K562 (cell line): ENCODE measurements around the gene PSMB10. TPM values are rescaled to one million over a fixed set of nuclear protein-coding genes. Genes with fewer than 3 reads are reported as not detected.

Experiments used
- ATAC-seq: fragments of 200-7000 bp; cut with Tn5 transposase; 3 replicates; pipeline ENCODE4 v1.9.1; 2020; ENCODE audit warnings: moderate library complexity
- BruUV-seq: library from RNA; stranded (reverse); fragments of 400-500 nt; replicated peaks from 2 replicates; lab custom pipeline; 2021; lab: Mats Ljungman, UMichigan
- CTCF ChIA-PET: fragments of 300-600 bp; formaldehyde crosslinking; extraction: SDS; loops from one replicate; lab custom pipeline; 2021; ENCODE audit warnings: low intra/inter-chr PET ratio; lab: Yijun Ruan, JAX
- POLR2A ChIA-PET: fragments of 300-600, 350-650 bp; sonication (Branson Sonifier 250); formaldehyde crosslinking; extraction: SDS; loops from one replicate; lab custom pipeline; 2021; ENCODE audit warnings: antibody characterized with exemption, inconsistent platforms; lab: Yijun Ruan, JAX
- DNase-seq, 4 experiments: peaks; one replicate each; pipeline versions ENCODE4 v3.0.0 to v3.0.0-alpha.2; 2011 to 2018; ENCODE audit warnings: low spot score in 3 of 4, mixed read lengths in 3 of 4; ENCODE audit errors: extremely low read depth in 1 of 4
- FAIRE-seq: peaks from 2 replicates; lab custom pipeline; 2011; peaks lifted over from hg19 to GRCh38; lab: Jason Lieb, UNC
- H2AFZ ChIP-seq: 2 replicates; pipeline ENCODE4 v1.6.0; 2011; ENCODE audit warnings: low read depth, low read length, control low read depth, inconsistent platforms
- H3K27ac ChIP-seq: fragments of 200-600 bp; 3 replicates; pipeline ENCODE4 v1.8.0; 2011; ENCODE audit warnings: low read depth, mild to moderate bottlenecking, control low read depth, inconsistent platforms, low read length, moderate library complexity, mixed read lengths; ENCODE audit errors: extremely low read depth
- H3K27me3 ChIP-seq, 2 experiments: fragments of 300-600 bp in 1 of 2; 2 replicates in 1 of 2; 3 replicates in 1 of 2; pipeline versions ENCODE4 v1.6.0 to v1.8.0; 2011; ENCODE audit warnings: inconsistent platforms in 2 of 2, low read length in 2 of 2, mild to moderate bottlenecking in 1 of 2, mixed read lengths in 1 of 2, moderate library complexity in 1 of 2; ENCODE audit not compliant: control insufficient read depth in 2 of 2, insufficient read depth in 2 of 2
- H3K36me3 ChIP-seq: fragments of 300-600 bp; 3 replicates; pipeline ENCODE4 v1.8.0; 2011; ENCODE audit warnings: mild to moderate bottlenecking, low read length, inconsistent platforms; ENCODE audit not compliant: control insufficient read depth, insufficient read depth
- H3K4me1 ChIP-seq, 2 experiments: fragments of 200-600 bp in 1 of 2; replicated peaks in 1 of 2; 2 replicates in 1 of 2; 3 replicates in 1 of 2; pipeline versions ENCODE4 v1.5.1 to v1.8.0; 2011; ENCODE audit warnings: inconsistent platforms in 2 of 2, low read length in 2 of 2, mild to moderate bottlenecking in 1 of 2, mixed read lengths in 1 of 2, moderate library complexity in 1 of 2; ENCODE audit not compliant: control insufficient read depth in 2 of 2, insufficient read depth in 2 of 2
- H3K4me2 ChIP-seq: 2 replicates; pipeline ENCODE4 v1.6.1; 2011; ENCODE audit warnings: low read length, control low read depth, inconsistent platforms, mixed read lengths; ENCODE audit not compliant: insufficient read depth
- H3K4me3 ChIP-seq: fragments of 200-600 bp; sonication (generic), shearing (Covaris generic); 2 replicates; pipeline ENCODE4 v1.5.1; 2016; ENCODE audit warnings: control low read depth, inconsistent platforms
- H3K79me2 ChIP-seq: fragments of 200-600 bp; 3 replicates; pipeline ENCODE4 v1.8.0; 2011; ENCODE audit warnings: low read length, inconsistent platforms; ENCODE audit not compliant: control insufficient read depth, insufficient read depth
- H3K9ac ChIP-seq, 2 experiments: 2 replicates each; pipeline versions ENCODE4 v1.6.0 to v1.6.1; 2011; ENCODE audit warnings: low read depth in 2 of 2, low read length in 2 of 2, control low read depth in 1 of 2, inconsistent platforms in 1 of 2, mild to moderate bottlenecking in 1 of 2, mixed read lengths in 1 of 2; ENCODE audit not compliant: insufficient read depth in 1 of 2
- H3K9me1 ChIP-seq: one replicate; pipeline ENCODE4 v1.6.0; 2011; ENCODE audit warnings: inconsistent platforms, mild to moderate bottlenecking, low read length, moderate library complexity; ENCODE audit not compliant: control insufficient read depth, insufficient read depth
- H3K9me3 ChIP-seq: replicated peaks from 2 replicates; pipeline ENCODE4 v1.5.1; 2011; ENCODE audit warnings: low read depth, low read length, inconsistent platforms; ENCODE audit not compliant: control insufficient read depth, insufficient read depth
- H4K20me1 ChIP-seq: replicated peaks from 2 replicates; pipeline ENCODE4 v1.6.1; 2011; ENCODE audit warnings: low read length, inconsistent platforms, mixed read lengths; ENCODE audit not compliant: control insufficient read depth, insufficient read depth
- ASH1L ChIP-seq: fragments of 450-650 bp; IDR thresholded peaks from 2 replicates; pipeline ENCODE4 v1.6.1; 2018; ENCODE audit warnings: borderline replicate concordance, mild to moderate bottlenecking, low read depth; ENCODE audit not compliant: partially characterized antibody
- EP400 ChIP-seq: fragments of 450-650 bp; IDR thresholded peaks from 2 replicates; pipeline ENCODE4 v1.6.1; 2017; ENCODE audit warnings: antibody characterized with exemption, mild to moderate bottlenecking, moderate library complexity
- GABPB1 ChIP-seq: sonication (generic); formaldehyde crosslinking; IDR thresholded peaks from 2 replicates; pipeline ENCODE4 v1.8.0; 2022; ENCODE audit warnings: mild to moderate bottlenecking, missing genetic modification reagents
- HMBOX1 ChIP-seq: sonication (generic); IDR thresholded peaks from 2 replicates; pipeline ENCODE4 v1.6.1; 2016
- HNRNPL ChIP-seq: fragments of 200-400 bp; formaldehyde crosslinking; IDR thresholded peaks from 2 replicates; pipeline ENCODE4 v1.6.1; 2017; ENCODE audit warnings: low read depth, mild to moderate bottlenecking, low read length
- HNRNPLL ChIP-seq: fragments of 200-400 bp; formaldehyde crosslinking; IDR thresholded peaks from 2 replicates; pipeline ENCODE4 v1.6.1; 2017; ENCODE audit warnings: low read length, low read depth, mild to moderate bottlenecking; ENCODE audit not compliant: poor library complexity, severe bottlenecking
- MLLT1 ChIP-seq, 2 experiments: fragments of 450-650 bp; IDR thresholded peaks; 2 replicates each; pipeline ENCODE4 v1.6.1; 2016
- SP1 ChIP-seq: sonication (generic); formaldehyde crosslinking; IDR thresholded peaks from 2 replicates; pipeline ENCODE4 v1.8.1; 2022; ENCODE audit warnings: mild to moderate bottlenecking, missing genetic modification reagents
- TFAP4 ChIP-seq: sonication (generic); formaldehyde crosslinking; IDR thresholded peaks from 2 replicates; pipeline ENCODE4 v1.8.0; 2022; ENCODE audit warnings: missing genetic modification reagents, mild to moderate bottlenecking, moderate library complexity, borderline replicate concordance
- WGBS: fragments of 100-300 bp; shearing (Covaris generic); methylation state at CpG from one replicate; pipeline ENCODE4 v1.1.6; 2016; ENCODE audit warnings: low coverage, mixed read lengths; ENCODE audit not compliant: insufficient coverage; ENCODE audit errors: missing lambda C conversion rate; 5-methylcytosine and 5-hydroxymethylcytosine counted together
- in situ Hi-C: fragments of 300-500 bp; cut with MboI; formaldehyde crosslinking; loops from 4 replicates; pipeline ENCODE4 v1.15.0; 2018; ENCODE audit warnings: inconsistent platforms, mixed read lengths
- intact Hi-C: fragments of 100-400 bp; cut with micrococcal nuclease; formaldehyde crosslinking; loops from 2 replicates; pipeline ENCODE4 v1.14.2; 2022
- polyA plus RNA-seq, 8 experiments: library from polyadenylated mRNA; depleted of rRNA in 4 of 8; stranded (reverse) in 5 of 8; unstranded in 3 of 8; fragments of >200 nt; fragmentation: Nextera tagmentation in 2 of 8; fragmentation: Illumina TruSeq in 1 of 8; extraction: Ambion mirVana in 2 of 8; extraction: Trizol in 1 of 8; gene quantifications; 2 replicates each; pipeline versions ENCODE4 v1.2.1 to v1.2.3, GENCODE V29; 2011 to 2014; ENCODE audit warnings: inconsistent platforms in 1 of 8, missing spikeins in 1 of 8
- total RNA-seq, 7 experiments: library from RNA; depleted of rRNA in 6 of 7; stranded (reverse); fragments of >200 nt in 6 of 7; fragmentation: Illumina TruSeq in 2 of 7; extraction: Trizol in 2 of 7; gene quantifications; 2 replicates each; pipeline versions ENCODE4 v1.2.1 to v1.2.3, GENCODE V29; 2011 to 2021; ENCODE audit warnings: low replicate concordance in 1 of 7

PSMB10 gene
- total and polyA plus RNA-seq, 9 of the 15 experiments (the other 6 are each of a cell fraction or from before 2014, with no cell fraction given) = 11.7 to 105 (median 51.0) TPM

DNA sequence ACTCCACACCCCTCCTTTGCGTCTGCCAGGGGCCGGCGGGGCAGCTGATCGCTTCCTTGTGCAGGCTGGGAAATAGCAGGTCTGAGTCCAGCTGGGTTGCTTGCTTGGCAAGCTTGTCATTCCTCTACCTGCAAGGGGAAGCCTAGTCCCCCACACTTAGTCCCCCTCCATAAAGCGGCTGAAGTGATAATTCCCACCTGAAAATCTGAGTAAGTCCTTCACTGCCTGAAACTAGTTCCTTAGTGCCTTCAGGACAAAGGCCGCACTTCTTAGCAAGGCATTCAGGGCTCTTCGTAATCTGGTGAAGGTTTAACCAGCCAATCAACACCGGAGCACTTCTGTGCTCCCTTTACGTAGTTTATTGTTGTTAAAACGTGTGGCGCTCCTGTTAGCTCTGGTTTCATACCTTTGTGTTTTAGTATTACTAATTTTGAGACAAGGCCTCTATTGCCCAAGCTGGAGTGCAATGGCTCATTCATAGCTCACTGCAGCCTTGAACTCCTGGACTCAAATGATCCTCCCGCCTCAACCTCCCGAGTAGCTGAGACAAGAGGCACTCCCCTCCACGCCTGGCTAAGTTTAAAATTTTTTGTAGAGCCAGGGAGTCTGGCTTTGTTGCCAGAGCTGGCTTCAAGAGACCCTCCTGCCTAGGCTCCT lies 42.8 kb downstream of the PSMB10 start:
- peaks cover 52% of the 10 kb centered on the region for H3K79me2 ChIP-seq
- peak overlapping the region; percentile 86 for H2AFZ ChIP-seq
- ChIA-PET CTCF (no interaction called here), POLR2A (interaction anchor here (0.7 to 1.6 kb wide), 5 partner anchors 11 to 60 kb away, joined by 3 to 5 read pairs (median 3); partner anchors contain the start of gene CTRL)
- FAIRE-seq = no peak
- ATAC-seq = peak; percentile 1; the same call in 1 of the 3 replicates
- H3K27ac ChIP-seq = peak overlapping the region; percentile 91
- intact Hi-C loops = loop anchor here (2.0 kb wide), 1 partner anchor 47 kb away; the partner anchor contains the start of genes CENPT and NUTF2
- BruUV-seq = TSS peak; percentile 57
- H3K27me3 ChIP-seq = no peaks in the 10 kb centered on the region
- H3K4me1 ChIP-seq = peaks cover 8 to 26% of the 10 kb centered on the region in 2 experiments; a peak in 4 of 5 replicates
- WGBS = 3% methylated on average over 14 of the region's 14 CpGs
- H3K9ac ChIP-seq = peak overlapping the region; percentile 95 to 100
- in situ Hi-C loops = no loop called here
- 0 out of 2 replicates have a peak, but pooled peaks cover 7% of the 10 kb centered on the region for H4K20me1 ChIP-seq
- 0 out of 3 replicates have a peak, but pooled peaks cover 3% of the 10 kb centered on the region for H3K36me3 ChIP-seq
- no peaks in the 10 kb centered on the region for H3K9me3 ChIP-seq
- DNase-seq = peak in 2 of 4 experiments; percentile 41 to 45
- peak overlapping the region; percentile 92 for H3K4me2 ChIP-seq
- H3K4me3 ChIP-seq = peak overlapping the region; percentile 95
- no peaks in the 10 kb centered on the region for H3K9me1 ChIP-seq
- 0 out of 2 replicates have a peak, but pooled peaks have one; percentile 3 for TF ChIP-seq EP400
- TF ChIP-seq TFAP4 = peak; percentile 54
- TF ChIP-seq SP1 = peak; percentile 49; the same call in 1 of the 2 replicates
- TF ChIP-seq HMBOX1 = 0 out of 2 replicates have a peak, but pooled peaks have one; percentile 38
- 0 out of 2 replicates have a peak, but pooled peaks have one; percentile 2 for TF ChIP-seq GABPB1 (CRISPR knock-in tag)
- TF ChIP-seq HNRNPL = no peak
- TF ChIP-seq HNRNPLL = peak; percentile 39
- no peak for TF ChIP-seq ASH1L
- TF ChIP-seq MLLT1 (IDR thresholded peaks at IDR 0.05) = no peak
